Stimulated activated CD4-positive, alpha-beta T cell treated with anti-CD3 and anti-CD28 coated beads, Interleukin-1b, Interleukin-23, amount 100 ng/mL, for 48 hours (primary cell): ENCODE data around the gene EDIL3.

ENCODE experiments used
- DNase-seq: peaks from one replicate; pipeline ENCODE4 v3.0.0-alpha.2; 2020

The EDIL3 gene

DNA sequence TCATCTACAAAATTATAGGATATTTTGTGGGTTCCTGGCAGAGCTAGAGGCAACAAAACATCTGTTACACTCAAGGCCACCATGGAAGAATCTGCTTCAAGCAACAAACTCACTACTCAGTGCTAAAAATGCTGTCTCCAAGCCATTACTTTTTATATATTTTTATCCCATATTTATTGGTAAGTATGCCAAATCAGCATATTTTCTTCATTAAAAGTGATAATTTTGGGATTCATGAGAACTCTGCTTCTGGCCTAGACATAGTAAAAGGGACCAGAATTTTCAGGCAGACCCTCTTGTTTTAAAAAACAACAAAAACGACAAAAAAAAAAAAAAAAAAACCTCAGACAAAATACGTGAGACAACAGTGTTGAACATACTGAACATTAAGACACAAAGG lies 236.0 kb downstream of the EDIL3 start:
- DNase-seq = no peak

DNA sequence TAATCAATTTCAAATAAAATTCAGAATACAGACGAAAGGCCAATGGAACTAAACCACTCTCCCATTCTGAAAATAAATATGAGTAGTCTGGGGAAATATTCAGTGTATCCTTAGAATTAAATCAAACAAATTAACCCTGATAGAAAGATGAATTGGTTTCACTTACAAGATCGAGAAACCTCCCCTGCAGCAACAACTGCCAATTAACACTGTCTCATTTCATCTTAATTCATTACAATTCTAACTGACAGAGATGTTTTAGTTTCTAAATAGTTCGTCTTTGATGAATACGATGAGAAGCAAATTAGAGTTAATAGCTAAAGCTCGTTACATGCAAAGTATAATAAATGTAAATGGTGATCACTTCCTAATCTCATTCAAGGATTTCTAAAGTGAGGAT lies 247.1 kb downstream of the EDIL3 start:
- DNase-seq = no peak

DNA sequence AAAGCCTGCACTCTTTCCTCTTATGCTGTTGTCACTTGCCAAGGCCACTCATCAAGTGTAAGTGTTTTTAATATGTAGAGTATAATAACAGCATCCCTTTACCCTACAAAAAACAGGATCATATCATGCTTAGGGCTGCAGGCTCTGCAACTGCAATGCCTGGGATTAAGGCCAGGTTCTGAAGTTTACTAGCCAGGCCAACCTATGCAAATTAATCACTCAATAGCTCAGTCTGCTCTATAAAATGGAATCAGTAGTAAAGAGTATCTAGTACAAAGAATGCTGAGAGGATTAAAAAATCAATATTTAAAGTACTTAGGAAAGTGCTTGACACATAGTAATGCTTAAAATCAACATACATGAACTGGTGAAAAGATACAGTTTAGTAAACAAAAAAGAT lies 253.3 kb downstream of the EDIL3 start:
- DNase-seq = no peak

DNA sequence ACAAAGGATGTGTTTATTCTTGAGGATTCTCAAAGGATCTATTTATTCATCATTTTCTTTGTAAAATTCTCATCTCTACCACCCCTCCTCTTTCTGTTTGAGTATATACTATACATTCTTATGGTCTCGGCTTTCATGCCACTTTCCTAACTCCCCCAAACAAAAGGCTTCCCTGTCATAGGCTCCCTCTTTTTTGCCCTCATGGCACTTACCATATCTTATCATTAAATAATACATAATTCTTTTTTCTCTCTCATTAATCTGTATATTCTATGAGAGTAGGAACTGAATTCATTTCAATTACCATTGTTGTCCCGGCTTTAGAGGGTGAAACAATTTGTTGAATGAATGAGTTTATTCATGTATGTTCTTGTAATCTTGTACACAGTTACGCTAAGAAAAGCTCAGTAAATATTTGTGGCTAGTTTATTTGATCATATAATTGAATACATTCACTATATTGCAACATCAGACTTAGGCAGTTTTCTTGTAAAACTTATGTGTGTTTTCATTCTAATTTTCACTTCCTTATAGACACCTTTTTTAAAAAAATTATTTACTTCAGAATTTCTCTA lies 254.6 kb downstream of the EDIL3 start:
- DNase-seq = no peak

DNA sequence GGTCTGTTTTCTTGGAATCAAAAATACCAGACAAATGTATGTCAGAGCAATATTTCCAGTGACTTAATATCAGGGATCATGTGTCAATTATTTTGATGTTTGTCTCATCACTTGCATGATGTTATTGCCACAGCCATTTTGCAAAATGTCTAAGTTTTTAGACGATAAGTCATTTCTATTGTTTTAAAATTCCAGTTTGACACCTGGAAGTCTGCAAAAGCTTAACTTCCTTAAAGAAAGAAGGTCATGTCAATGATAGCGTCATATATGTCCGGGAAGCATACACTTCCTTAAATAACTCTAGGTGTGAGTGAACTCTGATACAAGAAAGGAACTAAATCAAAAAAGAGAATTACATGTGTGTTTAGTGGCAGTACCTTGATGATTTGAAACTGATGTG lies 259.5 kb downstream of the EDIL3 start:
- no peak for DNase-seq

DNA sequence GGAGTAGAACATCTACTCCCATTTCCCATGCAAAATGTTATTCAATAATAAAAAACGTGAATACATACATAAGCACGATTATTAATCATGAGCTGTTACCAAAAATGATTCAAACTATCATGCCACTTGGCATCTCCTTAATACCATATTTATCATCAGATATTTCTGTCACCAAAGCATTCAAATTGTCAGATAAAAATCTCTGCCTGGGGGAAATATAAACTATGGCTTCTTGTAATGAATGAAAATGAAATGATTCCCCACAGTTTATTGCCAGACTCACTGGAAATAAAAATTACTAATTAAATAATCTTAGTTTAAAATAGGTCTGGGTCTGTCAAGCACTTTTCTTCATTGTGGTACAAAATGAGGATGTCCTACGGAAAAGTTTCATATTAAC lies 265.4 kb downstream of the EDIL3 start:
- DNase-seq = no peak

DNA sequence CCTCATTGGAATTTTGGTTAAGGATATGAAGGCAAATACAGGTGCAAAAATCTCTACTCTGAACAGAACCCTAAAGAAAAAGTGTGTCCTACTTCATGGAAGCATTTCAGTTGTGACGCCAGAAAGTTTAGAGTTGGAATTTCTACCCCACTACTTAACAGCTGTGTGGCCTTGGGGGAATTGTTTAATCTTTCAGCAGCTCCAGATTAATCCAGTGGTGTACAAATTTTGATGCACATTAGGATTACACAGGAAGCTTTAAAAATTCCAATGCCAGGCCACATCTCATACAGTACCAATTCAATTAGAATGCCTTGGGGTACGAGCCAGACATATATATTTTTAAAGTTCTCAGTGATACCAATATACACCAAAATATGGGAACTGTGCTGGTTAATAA lies 266.1 kb downstream of the EDIL3 start:
- no peak for DNase-seq

DNA sequence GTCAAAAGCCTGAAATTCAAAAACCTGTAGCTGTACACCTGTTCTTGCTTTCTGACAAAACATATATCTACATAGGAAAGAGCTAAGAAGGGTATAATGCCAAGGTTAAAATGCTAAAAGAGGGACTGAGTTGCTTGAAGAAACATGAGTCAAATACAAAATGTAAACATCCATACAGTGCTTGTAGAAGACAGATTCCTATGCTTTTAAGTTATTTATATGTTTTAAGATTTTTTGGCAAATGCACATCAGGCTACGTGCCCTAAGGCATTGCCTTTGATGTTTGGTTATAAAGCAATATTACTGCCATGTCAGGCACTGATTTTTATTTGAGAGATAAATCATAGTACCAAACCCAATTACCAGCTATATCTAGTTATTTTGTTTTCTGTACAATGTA lies 269.0 kb downstream of the EDIL3 start:
- no peak for DNase-seq

DNA sequence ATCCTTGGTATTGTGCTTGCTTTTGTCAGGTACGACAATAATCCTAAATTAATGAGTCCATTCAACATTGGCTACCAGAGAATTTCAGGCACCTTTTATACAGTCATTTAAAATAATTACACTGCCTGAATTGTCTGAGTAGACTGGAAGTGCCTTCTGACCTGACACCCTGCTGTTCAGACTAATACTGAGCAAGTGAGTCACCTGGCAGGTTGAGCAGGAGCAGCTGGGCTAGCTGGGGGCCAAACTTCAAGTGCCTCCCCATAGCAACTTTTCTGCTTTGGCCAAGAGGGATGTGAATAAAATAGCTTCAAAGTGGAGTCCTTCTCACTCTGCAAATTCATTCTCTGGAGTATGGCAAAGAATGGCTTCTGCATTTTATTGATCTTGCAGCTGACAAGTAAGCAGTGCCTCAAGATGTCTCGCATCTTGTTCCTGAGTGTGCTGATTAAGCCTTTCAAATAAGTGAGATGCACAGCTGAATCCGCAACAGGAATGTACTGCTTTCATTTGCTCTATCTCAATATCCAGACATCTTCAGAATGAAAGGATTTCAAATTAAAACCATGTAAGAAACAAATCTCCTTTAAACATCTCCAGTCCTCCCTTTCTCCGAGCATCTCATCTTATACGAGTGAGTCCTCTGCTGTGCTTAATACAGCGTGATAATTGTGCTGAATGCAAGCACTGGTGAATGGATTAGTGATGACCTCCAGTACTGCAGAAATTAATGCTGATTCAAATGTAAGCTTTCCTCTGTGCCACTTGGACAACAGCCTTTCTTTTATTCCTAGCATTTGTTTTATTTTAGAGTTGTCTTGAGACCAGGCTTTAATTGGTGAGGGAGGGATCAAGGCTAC lies 271.2 kb downstream of the EDIL3 start:
- no peak for DNase-seq

DNA sequence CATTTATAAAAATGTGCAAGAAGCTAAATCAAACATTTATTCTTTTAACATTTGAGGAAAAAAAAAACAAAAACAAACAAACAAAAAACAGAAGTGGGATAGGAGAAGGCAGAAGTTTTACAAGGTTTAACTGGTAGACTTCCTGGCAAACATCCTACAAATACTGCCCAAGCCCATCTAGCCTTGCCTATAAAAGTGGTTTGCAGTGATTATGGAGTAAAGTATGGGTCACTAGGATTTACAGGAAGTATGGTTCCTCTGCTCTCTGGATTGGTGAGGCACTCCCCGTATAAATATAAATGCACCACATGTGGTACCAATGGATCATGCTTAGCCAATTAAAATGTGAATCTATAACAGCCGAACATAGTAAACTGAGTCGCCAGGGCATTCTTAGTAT lies 291.9 kb downstream of the EDIL3 start:
- DNase-seq = no peak

DNA sequence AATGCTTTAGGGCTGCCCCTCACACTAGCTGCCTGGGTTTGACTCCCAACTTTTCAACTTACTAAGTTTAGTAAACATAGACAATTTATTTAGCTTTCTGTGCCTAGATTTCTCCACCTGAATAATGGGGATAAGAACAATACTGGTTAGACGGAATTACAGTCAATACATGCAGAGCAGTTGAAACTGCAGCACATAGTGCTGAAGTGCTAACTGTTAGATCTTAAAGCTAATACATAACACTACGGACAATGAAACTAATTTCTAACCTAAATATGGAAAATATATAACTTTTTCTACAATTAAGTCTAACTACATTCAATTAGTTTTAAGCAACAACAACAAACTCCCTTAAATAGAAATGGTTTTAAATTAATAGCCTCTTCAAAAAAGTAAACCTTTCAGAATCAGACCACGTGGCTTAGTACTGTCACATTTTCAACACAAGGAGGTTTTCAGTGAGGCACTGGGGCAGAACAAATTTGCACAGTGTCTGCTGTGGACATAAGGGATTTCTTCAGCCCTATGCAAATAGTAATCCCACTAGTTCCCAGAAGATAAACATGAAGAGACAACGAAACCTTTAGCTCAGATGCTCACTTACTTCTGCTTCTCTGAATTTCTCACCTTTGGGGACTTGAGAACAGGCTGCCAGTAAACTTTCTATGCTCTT lies 293.4 kb downstream of the EDIL3 start:
- no peak for DNase-seq

DNA sequence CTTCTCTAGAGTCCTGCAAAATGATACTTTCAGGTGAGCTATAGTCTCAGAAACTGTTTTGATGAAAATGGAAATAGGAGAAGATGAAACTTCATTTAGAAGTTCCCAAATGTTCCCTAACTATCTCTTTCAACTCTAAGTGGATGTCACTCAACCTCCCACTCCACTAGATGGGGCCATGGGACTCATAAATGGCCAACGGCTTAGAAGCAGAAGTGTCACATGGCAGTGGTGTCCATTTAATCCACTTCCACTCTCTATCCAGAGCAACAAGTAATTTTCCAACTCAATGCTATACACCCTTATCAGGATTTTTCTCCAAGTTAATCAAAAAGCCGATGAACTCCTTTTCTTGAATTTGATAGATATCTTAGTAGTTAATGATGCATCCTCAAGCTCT lies 295.7 kb downstream of the EDIL3 start:
- DNase-seq = no peak

DNA sequence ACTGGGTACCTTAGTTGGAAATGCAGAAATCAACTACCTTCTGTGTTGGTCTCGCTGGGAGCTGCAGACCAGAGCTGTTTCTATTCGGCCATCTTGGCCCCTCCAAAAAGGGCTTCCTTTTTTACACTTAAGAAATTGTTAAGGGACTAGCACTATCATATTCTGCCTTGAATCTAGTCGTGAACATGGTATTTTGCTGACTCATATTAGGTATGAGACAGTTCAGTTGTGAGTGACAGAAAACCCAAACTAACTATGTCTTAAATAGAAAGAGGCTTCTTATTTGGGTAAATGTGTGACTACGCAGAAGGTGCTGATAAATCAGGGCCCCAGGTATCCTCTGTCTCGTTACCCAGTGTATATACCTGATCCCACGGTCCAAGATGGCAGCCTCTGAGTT lies 298.2 kb downstream of the EDIL3 start:
- no peak for DNase-seq

DNA sequence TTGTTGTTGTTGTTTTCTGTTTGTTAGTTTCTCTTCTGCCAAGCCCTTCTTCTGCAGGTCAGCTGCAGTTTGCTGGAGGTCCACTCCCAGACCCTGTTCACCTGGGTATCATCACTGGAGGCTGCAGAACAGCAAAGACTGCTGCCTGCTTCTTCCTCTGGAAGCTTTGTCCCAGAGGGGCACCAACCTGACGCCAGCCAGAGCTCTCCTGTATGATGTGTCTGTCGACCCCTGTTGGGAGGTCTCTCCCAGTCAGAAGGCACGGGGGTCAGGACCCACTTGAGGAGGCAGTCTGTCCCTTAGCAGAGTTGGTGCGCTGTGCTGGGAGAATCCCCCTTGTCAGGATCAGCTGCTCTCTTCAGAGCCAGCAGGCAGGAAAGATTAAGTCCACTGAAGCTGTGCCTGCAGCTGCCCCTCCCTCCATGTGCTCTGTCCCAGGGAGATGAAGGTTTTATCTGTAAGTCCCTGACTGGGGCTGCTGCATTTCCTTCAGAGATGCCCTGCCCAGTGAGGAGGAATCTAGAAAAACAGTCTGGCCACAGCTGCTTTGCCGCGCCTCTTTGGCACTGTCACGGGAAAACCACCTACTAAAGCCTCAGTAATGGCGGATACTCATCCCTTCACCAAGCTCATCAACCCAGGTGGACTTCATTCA lies 299.2 kb downstream of the EDIL3 start:
- no peak for DNase-seq

DNA sequence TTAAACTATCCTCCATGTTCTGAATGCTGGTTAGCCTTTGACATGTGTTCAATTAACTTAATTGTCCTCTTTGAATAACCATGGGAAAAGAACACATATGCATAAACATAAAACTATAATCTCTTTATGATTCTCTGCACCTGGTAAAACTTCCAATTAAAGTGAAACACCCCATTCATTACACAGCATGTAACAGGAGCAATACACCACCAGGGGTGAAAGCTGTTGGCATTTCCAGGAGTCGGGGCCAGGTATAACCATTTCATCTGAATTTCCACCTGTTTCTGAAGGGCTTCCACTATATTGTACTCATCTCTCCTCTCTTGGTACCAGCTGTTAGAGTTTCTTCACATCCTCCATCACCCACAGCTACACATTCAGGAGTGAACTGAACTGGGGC lies 303.8 kb downstream of the EDIL3 start:
- DNase-seq = no peak

DNA sequence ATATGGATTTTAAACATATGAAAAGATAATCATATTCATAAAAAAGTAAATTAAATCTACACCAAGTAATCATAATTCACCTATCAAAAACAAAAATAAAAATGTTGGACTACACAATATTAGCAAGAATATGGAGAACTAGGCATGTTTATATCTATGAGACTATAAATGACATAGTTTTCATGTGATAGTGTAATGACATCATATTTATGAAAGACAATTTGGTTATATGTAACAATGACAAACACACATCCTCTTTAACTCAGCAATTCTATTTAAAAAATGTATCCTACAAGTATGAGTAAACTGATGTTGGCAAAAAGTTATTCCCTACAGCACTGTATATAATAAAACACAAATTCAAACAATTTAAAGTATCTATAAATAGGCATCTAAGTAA lies 312.3 kb downstream of the EDIL3 start:
- no peak for DNase-seq

DNA sequence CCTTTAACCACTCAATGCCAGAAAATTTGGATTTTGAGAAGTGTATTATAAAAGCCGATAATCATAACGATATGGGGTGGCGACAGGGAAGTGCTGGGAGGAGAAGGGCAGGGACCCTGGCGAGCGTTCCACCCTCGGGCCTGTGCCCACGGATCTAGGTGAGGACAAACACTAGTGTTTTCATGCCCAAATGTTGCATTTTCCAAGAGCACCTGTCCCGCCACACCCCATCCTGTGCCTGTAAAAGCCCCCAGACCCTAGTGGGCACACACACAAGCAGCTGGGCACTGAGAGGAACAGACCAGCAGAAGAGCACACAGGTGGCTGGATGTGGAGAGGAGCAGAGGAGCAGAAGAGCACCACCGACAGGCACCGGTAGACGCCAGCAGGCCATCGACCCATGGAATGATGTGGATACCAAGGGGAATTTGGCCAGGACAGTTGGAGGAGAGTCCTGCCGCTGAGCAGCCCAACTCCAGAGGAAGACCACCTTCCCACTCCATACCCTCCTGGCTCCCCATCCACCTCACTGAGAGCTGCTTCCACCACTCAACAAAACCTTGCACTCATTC lies 315.0 kb downstream of the EDIL3 start:
- no peak for DNase-seq

DNA sequence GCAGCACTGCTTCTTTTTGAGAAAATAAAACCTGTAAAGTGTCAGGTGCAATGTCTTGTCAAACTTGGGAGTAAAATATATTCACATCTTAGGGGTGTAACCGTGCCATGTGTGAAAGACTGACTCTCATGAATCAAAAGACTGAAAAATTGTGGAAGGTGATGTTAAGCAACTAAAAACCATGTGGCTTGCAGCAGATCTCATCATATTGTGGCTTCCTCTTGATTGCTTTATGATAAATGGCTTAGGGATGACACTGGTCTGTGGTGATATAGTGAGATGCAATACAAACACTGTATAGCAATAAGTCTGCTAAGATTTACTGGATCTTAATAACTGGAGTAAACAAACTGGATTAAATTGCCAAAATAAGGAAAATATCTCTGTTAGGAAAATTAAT lies 321.6 kb downstream of the EDIL3 start:
- DNase-seq = no peak

DNA sequence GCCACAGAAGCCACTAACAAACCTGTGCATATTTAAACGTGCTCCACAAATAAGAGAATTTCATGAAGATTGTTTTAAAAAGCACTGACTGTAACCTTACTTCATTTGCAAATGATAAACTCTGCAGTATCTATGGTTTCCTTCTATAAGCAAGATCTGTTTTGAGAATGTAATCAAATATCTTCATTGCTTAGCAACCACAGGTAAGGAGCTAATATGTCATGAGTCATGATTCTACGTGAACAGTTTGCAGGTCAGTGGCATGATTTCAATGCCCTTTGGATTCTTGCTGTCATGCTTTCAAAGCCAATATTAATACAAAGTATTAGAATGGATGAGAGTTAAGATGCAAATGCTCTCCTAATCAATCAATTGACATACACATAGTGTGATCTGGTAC lies 325.0 kb downstream of the EDIL3 start:
- DNase-seq = no peak

DNA sequence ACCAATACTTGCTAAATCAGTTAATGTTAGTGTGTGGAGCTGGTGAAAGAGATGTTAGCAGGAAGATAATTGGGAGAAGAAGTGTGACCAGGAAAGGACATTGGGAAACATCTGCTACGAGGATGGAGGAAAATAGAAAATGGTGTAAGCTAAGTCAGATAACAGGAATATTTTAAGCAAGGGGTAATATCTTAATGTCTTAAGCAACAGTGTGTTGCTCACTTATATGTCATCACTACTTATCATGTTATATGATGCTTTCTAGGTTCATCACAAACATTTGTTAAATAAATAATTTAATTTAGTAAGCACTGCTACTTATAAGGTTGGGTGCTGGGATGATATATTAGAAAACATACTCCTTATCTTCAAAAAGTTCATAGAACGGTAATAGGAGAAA lies 326.1 kb downstream of the EDIL3 start:
- DNase-seq = no peak

DNA sequence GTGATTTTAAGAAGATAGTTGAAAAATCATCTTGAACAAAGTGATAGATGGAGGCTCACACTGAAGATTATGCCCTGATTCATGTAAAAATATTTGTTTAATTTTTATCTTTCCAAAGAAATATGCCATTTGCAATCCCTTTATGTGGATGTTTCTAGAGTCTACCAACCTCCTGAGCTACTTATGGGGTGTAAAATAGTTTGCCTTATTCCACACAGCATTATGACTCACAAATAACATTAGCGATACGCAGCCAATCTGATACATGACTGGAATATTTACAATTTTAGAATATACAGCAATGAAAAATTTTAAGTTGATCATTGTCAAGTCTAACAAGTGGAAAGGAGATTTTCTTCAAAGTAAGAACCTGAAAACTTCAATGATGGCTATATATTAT lies 327.5 kb downstream of the EDIL3 start:
- DNase-seq = no peak

DNA sequence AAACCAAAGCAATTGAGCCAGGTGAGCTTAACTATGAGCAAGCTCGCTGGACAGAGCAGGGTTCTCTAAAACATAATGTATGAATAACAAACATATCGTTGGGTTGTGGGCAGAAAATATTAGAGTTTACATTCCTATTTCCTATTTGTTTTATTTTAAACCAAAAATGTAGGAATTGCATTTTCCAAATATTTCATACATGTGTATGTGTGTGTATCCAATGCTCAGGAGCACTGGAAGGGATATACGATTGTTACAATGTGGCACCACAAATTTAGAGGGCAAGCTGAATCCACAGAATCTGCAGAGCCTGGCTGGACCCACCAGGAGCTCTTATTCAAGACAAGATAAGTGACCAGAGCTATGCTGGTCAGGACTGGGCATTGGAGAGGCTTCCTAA lies 338.7 kb downstream of the EDIL3 start:
- no peak for DNase-seq

DNA sequence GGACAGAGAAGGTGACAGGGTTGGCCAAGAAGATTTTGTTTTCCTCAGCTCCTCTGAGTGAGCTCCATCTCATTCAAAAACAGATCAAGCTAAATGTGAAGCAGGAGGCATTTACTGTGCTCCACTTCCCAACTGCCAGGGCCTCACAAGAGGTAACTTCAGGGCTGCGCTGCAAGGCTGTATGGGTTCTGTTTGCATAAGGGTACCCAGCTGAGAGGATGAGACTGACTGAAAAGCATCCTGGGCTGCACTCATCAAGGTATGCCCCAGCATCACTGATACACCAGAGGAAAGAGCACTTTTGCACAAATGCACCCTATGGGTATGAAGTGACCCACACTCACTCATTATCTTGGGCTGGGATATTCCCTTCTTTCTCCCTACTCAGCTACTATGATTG lies 347.8 kb downstream of the EDIL3 start:
- DNase-seq = no peak

DNA sequence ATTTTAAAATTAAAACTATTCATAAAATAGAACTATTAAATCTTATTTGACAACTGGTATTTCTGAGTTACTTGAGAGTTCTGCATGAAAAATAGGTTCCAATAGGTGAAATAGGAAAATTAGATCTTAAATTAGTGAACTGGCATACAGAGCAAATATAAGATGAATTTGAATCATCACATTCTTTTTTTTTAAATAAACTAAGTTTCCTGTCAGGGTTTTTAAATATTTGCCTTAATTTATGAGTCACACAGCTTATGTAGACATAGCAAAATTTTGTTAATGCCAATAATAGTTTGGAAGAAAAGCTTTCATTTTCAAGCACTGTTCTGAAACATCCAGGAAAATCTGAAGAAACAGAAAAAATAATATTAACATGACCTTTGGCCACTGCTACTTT lies 352.4 kb downstream of the EDIL3 start:
- no peak for DNase-seq
